ENCODE results near the gene PHYHIPL. TPM values are rescaled to one million over a fixed set of nuclear protein-coding genes. Genes with fewer than 3 reads are reported as not detected.

PHYHIPL gene
- total RNA-seq, 2 donors from 2014 or later, result not detected

GRCh38 chr10:59245686-59246085 lies 69.2 kb downstream of the PHYHIPL start:
- H3K4me1 Mint-ChIP-seq (ENCODE audit: low read depth in 2 of 2), result no peaks in the 10 kb centered on the region
- no peak for DNase-seq (ENCODE audit: low spot score)
- H3K27ac Mint-ChIP-seq, result no peak overlapping the region
- ATAC-seq, result no peak
- H3K4me3 Mint-ChIP-seq, result no peak overlapping the region
- no peaks in the 10 kb centered on the region for H3K27me3 Mint-ChIP-seq
- no peaks in the 10 kb centered on the region for H3K36me3 Mint-ChIP-seq
- H3K9me3 Mint-ChIP-seq, result no peaks in the 10 kb centered on the region

GRCh38 chr10:59252491-59252890 lies 76.0 kb downstream of the PHYHIPL start:
- Mint-ChIP-seq H3K4me1 (ENCODE audit: low read depth in 2 of 2) (no peaks in the 10 kb centered on the region), H3K36me3 (no peaks in the 10 kb centered on the region), H3K27me3 (no peaks in the 10 kb centered on the region), H3K9me3 (no peaks in the 10 kb centered on the region), H3K27ac (no peak overlapping the region), H3K4me3 (no peak overlapping the region)
- ATAC-seq, result no peak
- no peak for DNase-seq (ENCODE audit: low spot score)

- H3K4me1 Mint-ChIP-seq (ENCODE audit: low read depth in 2 of 2), result no peaks in the 10 kb centered on the region
- ATAC-seq (no peak), DNase-seq (ENCODE audit: low spot score) (no peak)
- H3K4me3 Mint-ChIP-seq, result no peak overlapping the region
- no peaks in the 10 kb centered on the region for H3K36me3 Mint-ChIP-seq
- no peaks in the 10 kb centered on the region for H3K27me3 Mint-ChIP-seq
- peaks cover 6% of the 10 kb centered on the region for H3K9me3 Mint-ChIP-seq
- H3K27ac Mint-ChIP-seq, result no peak overlapping the region
Observed at GRCh38 chr10:59255463-59255862, 79.0 kb downstream of the PHYHIPL start.

- Mint-ChIP-seq H3K4me1 (ENCODE audit: low read depth in 2 of 2) (no peaks in the 10 kb centered on the region), H3K9me3 (peaks cover 9% of the 10 kb centered on the region), H3K27me3 (no peaks in the 10 kb centered on the region), H3K27ac (no peak overlapping the region), H3K4me3 (no peak overlapping the region), H3K36me3 (no peaks in the 10 kb centered on the region)
- ATAC-seq (no peak), DNase-seq (ENCODE audit: low spot score) (no peak)
Observed at GRCh38 chr10:59257224-59257623, 80.8 kb downstream of the PHYHIPL start.

GRCh38 chr10:59258890-59259289 lies 82.4 kb downstream of the PHYHIPL start:
- Mint-ChIP-seq H3K36me3 (no peaks in the 10 kb centered on the region), H3K27me3 (no peaks in the 10 kb centered on the region), H3K4me1 (ENCODE audit: low read depth in 2 of 2) (no peaks in the 10 kb centered on the region), H3K27ac (no peak overlapping the region), H3K4me3 (no peak overlapping the region), H3K9me3 (peaks cover 9% of the 10 kb centered on the region)
- no peak for DNase-seq (ENCODE audit: low spot score)
- no peak for ATAC-seq

- ATAC-seq (no peak), DNase-seq (ENCODE audit: low spot score) (no peak)
- Mint-ChIP-seq H3K9me3 (peaks cover 7% of the 10 kb centered on the region), H3K4me3 (no peak overlapping the region), H3K27ac (no peak overlapping the region), H3K27me3 (no peaks in the 10 kb centered on the region), H3K4me1 (ENCODE audit: low read depth in 2 of 2) (no peaks in the 10 kb centered on the region), H3K36me3 (no peaks in the 10 kb centered on the region)
Observed at GRCh38 chr10:59265141-59265540, 88.7 kb downstream of the PHYHIPL start.

GRCh38 chr10:59266321-59266720 lies 89.9 kb downstream of the PHYHIPL start:
- Mint-ChIP-seq H3K4me1 (ENCODE audit: low read depth in 2 of 2) (no peaks in the 10 kb centered on the region), H3K9me3 (peaks cover 4% of the 10 kb centered on the region), H3K27ac (no peak overlapping the region), H3K36me3 (no peaks in the 10 kb centered on the region), H3K4me3 (no peak overlapping the region), H3K27me3 (no peaks in the 10 kb centered on the region)
- ATAC-seq, result no peak
- DNase-seq (ENCODE audit: low spot score), result no peak

GRCh38 chr10:59268460-59268859 lies 92.0 kb downstream of the PHYHIPL start:
- H3K9me3 Mint-ChIP-seq, result peaks cover 4% of the 10 kb centered on the region
- no peaks in the 10 kb centered on the region for H3K27me3 Mint-ChIP-seq
- no peak overlapping the region for H3K4me3 Mint-ChIP-seq
- no peak for ATAC-seq
- no peak for DNase-seq (ENCODE audit: low spot score)
- H3K27ac Mint-ChIP-seq, result no peak overlapping the region
- no peaks in the 10 kb centered on the region for H3K36me3 Mint-ChIP-seq
- no peaks in the 10 kb centered on the region for H3K4me1 Mint-ChIP-seq (ENCODE audit: low read depth in 2 of 2)

GRCh38 chr10:59269651-59270050 lies 93.2 kb downstream of the PHYHIPL start:
- H3K27ac Mint-ChIP-seq, result no peak overlapping the region
- H3K27me3 Mint-ChIP-seq, result no peaks in the 10 kb centered on the region
- peaks cover 7% of the 10 kb centered on the region for H3K9me3 Mint-ChIP-seq
- H3K36me3 Mint-ChIP-seq, result no peaks in the 10 kb centered on the region
- H3K4me1 Mint-ChIP-seq (ENCODE audit: low read depth in 2 of 2), result no peaks in the 10 kb centered on the region
- DNase-seq (ENCODE audit: low spot score) (no peak), ATAC-seq (no peak)
- no peak overlapping the region for H3K4me3 Mint-ChIP-seq

- no peaks in the 10 kb centered on the region for H3K36me3 Mint-ChIP-seq
- no peaks in the 10 kb centered on the region for H3K27me3 Mint-ChIP-seq
- no peak for ATAC-seq
- H3K4me3 Mint-ChIP-seq, result no peak overlapping the region
- H3K9me3 Mint-ChIP-seq, result peaks cover 7% of the 10 kb centered on the region
- no peak overlapping the region for H3K27ac Mint-ChIP-seq
- no peaks in the 10 kb centered on the region for H3K4me1 Mint-ChIP-seq (ENCODE audit: low read depth in 2 of 2)
- DNase-seq (ENCODE audit: low spot score), result no peak
Observed at GRCh38 chr10:59270492-59270891, 94.0 kb downstream of the PHYHIPL start.

- no peak for DNase-seq (ENCODE audit: low spot score)
- H3K27me3 Mint-ChIP-seq, result no peaks in the 10 kb centered on the region
- no peaks in the 10 kb centered on the region for H3K4me1 Mint-ChIP-seq (ENCODE audit: low read depth in 2 of 2)
- H3K9me3 Mint-ChIP-seq, result peaks cover 7% of the 10 kb centered on the region
- H3K27ac Mint-ChIP-seq, result no peak overlapping the region
- H3K36me3 Mint-ChIP-seq, result no peaks in the 10 kb centered on the region
- no peak overlapping the region for H3K4me3 Mint-ChIP-seq
- no peak for ATAC-seq
Observed at GRCh38 chr10:59271160-59271559, 94.7 kb downstream of the PHYHIPL start.

GRCh38 chr10:59272061-59272460 lies 95.6 kb downstream of the PHYHIPL start:
- DNase-seq (ENCODE audit: low spot score) (no peak), ATAC-seq (no peak)
- no peak overlapping the region for H3K4me3 Mint-ChIP-seq
- no peaks in the 10 kb centered on the region for H3K27me3 Mint-ChIP-seq
- no peaks in the 10 kb centered on the region for H3K36me3 Mint-ChIP-seq
- H3K27ac Mint-ChIP-seq, result no peak overlapping the region
- H3K4me1 Mint-ChIP-seq (ENCODE audit: low read depth in 2 of 2), result no peaks in the 10 kb centered on the region
- H3K9me3 Mint-ChIP-seq, result peaks cover 7% of the 10 kb centered on the region

- H3K4me3 Mint-ChIP-seq, result no peak overlapping the region
- no peaks in the 10 kb centered on the region for H3K4me1 Mint-ChIP-seq (ENCODE audit: low read depth in 2 of 2)
- no peaks in the 10 kb centered on the region for H3K27me3 Mint-ChIP-seq
- H3K27ac Mint-ChIP-seq, result no peak overlapping the region
- DNase-seq (ENCODE audit: low spot score) (no peak), ATAC-seq (no peak)
- no peaks in the 10 kb centered on the region for H3K36me3 Mint-ChIP-seq
- H3K9me3 Mint-ChIP-seq, result peaks cover 7% of the 10 kb centered on the region
Observed at GRCh38 chr10:59273445-59273844, 97.0 kb downstream of the PHYHIPL start.

GRCh38 chr10:59276133-59276532 lies 99.7 kb downstream of the PHYHIPL start:
- Mint-ChIP-seq H3K27ac (no peak overlapping the region), H3K4me1 (ENCODE audit: low read depth in 2 of 2) (no peaks in the 10 kb centered on the region), H3K27me3 (no peaks in the 10 kb centered on the region), H3K4me3 (no peak overlapping the region), H3K36me3 (no peaks in the 10 kb centered on the region), H3K9me3 (peaks cover 3% of the 10 kb centered on the region)
- no peak for ATAC-seq
- no peak for DNase-seq (ENCODE audit: low spot score)

- Mint-ChIP-seq H3K36me3 (no peaks in the 10 kb centered on the region), H3K4me1 (ENCODE audit: low read depth in 2 of 2) (no peaks in the 10 kb centered on the region), H3K27ac (no peak overlapping the region), H3K9me3 (peaks cover 3% of the 10 kb centered on the region), H3K4me3 (no peak overlapping the region), H3K27me3 (no peaks in the 10 kb centered on the region)
- ATAC-seq (no peak), DNase-seq (ENCODE audit: low spot score) (no peak)
Observed at GRCh38 chr10:59276919-59277318, 100.5 kb downstream of the PHYHIPL start.
